ENCODE data around the gene STRN. TPM values are rescaled to one million over a fixed set of nuclear protein-coding genes. Genes with fewer than 3 reads are reported as not detected.
A peak's percentile ranks its signal among the peaks of the same experiment; 100 is the strongest.

The STRN gene
- total RNA-seq, 3 donors from 2014 or later: 36.1 to 45.7 (median 37.7) TPM

DNA sequence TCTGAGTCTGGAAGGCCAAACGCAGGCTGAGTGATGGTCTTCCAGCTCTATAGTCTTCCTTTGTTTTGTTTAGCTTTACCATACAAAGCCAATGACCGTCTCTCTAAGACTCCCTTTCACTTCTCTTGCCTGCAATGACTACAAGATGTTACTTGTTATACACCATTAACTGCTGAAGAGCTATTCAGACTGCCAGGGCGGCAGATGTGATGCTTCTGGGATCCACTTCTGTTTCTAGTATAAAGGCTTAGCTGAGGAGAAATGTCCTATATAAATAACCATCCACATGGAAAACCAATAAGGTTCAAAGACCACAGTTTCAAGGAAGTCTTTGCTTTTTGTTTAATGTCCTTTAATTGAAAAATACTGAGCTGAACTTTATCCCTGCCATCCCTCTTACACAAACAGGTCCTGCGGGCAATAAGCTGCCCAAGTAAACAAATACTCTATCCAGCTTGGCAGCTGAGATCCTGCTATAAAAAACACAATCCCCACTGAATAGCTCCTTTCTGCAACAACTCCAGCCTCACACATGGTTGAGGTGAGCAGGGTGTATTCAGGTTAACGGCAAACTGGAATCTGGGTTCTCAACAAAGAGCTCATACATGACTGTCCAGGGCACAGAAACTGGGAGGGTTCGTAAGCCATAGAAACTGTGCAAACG is 145.3 kb downstream of the STRN start:
- Histone ChIP-seq H3K36me3 (ENCODE audit: low read depth) (no peaks in the 10 kb centered on the region), H3K4me3 (no peak overlapping the region), H3K9me3 (no peaks in the 10 kb centered on the region), H3K4me1 (ENCODE audit: low read depth) (peaks cover 32% of the 10 kb centered on the region)
- peak in 1 of 3 donors; percentile 70 for DNase-seq
- ATAC-seq: peak; percentile 93
- TF ChIP-seq, protein P1, sequence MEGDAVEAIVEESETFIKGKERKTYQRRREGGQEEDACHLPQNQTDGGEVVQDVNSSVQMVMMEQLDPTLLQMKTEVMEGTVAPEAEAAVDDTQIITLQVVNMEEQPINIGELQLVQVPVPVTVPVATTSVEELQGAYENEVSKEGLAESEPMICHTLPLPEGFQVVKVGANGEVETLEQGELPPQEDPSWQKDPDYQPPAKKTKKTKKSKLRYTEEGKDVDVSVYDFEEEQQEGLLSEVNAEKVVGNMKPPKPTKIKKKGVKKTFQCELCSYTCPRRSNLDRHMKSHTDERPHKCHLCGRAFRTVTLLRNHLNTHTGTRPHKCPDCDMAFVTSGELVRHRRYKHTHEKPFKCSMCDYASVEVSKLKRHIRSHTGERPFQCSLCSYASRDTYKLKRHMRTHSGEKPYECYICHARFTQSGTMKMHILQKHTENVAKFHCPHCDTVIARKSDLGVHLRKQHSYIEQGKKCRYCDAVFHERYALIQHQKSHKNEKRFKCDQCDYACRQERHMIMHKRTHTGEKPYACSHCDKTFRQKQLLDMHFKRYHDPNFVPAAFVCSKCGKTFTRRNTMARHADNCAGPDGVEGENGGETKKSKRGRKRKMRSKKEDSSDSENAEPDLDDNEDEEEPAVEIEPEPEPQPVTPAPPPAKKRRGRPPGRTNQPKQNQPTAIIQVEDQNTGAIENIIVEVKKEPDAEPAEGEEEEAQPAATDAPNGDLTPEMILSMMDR (IDR thresholded peaks at IDR 0.05): no peak
- intact Hi-C loops (cut with DNase I, micrococcal nuclease): no loop called here

DNA sequence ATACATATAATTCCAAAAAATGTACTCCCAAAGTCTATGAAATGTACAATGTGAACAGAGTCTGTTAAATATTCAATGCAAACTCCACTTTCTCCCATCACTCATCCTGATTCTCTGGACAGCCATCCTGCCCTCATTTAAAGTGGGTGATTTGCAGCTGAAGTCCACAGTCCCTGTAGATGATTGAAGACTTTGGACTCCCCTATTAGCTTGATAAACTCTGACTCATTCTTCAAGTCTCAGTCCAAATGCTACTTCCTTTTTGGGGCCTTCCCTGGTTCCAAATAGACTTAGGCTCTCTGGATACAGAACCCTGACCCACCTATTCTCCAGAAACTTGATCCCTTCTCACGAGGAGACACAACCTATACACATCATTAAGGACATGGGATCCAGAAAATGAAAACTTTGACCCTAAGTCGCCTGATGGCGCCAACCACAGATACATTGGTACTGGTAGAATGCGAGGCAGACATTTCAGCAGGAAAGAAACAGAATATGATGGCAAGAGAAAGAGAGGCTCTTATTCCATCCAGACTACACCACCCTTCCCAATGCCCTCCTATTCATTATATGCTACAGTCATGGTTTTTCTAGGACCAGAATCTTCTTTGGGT is 147.1 kb downstream of the STRN start:
- Histone ChIP-seq H3K4me1 (ENCODE audit: low read depth) (peaks cover 32% of the 10 kb centered on the region), H3K36me3 (ENCODE audit: low read depth) (no peaks in the 10 kb centered on the region), H3K4me3 (no peak overlapping the region), H3K9me3 (no peaks in the 10 kb centered on the region)
- DNase-seq (no peak), ATAC-seq (peak; percentile 51)
- intact Hi-C loops (cut with DNase I, micrococcal nuclease): no loop called here
- TF ChIP-seq, protein P1 (IDR thresholded peaks at IDR 0.05): no peak

DNA sequence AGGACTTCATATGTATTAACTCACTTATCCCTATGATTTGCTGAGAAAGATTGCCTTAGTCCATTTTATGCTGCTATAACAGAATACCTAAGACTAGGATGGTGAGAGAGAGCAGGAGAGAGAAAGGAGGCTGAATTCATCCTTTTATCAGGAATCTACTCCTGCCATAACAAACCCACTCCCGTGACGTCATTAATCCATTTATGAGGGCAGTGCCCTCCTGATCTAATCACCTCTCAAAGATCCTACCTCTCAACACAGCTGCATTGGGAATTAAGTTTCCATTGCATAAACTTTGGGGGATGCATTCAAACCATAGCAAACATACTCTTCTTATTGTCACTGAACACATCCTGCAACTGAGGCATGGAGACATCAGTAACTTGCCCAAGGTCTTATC is 147.8 kb downstream of the STRN start:
- intact Hi-C loops (cut with DNase I, micrococcal nuclease): no loop called here
- DNase-seq (no peak), ATAC-seq (no peak)
- Histone ChIP-seq H3K9me3 (no peaks in the 10 kb centered on the region), H3K4me1 (ENCODE audit: low read depth) (peaks cover 32% of the 10 kb centered on the region), H3K4me3 (no peak overlapping the region), H3K36me3 (ENCODE audit: low read depth) (no peaks in the 10 kb centered on the region)
- TF ChIP-seq, protein P1 (IDR thresholded peaks at IDR 0.05): no peak

DNA sequence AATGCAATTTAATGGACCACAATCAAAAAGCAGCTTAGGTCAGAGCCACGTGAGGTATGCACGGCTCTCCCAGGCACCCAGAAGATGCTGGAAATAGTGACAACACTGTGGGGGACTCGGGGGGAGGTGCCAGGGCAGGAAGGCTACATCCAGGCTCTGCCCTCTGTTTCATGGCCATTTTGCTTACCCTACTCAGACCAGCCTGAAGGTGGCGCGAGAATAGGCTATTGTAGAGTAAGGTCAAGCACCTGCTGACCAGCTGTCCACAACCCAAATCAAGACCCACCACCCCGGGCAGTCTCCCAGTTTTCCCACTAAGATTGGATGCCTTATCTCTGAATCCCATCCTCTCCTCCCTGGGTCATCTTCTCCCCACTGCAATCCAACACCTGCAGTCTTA is 154.1 kb downstream of the STRN start:
- DNase-seq (no peak), ATAC-seq (no peak)
- intact Hi-C loops (cut with DNase I, micrococcal nuclease): no loop called here
- H3K4me3 ChIP-seq: no peak overlapping the region
- H3K36me3 ChIP-seq (ENCODE audit: low read depth): no peaks in the 10 kb centered on the region
- H3K4me1 ChIP-seq (ENCODE audit: low read depth): peaks cover 4% of the 10 kb centered on the region
- TF ChIP-seq, protein P1 (IDR thresholded peaks at IDR 0.05): no peak
- H3K9me3 ChIP-seq: no peaks in the 10 kb centered on the region

DNA sequence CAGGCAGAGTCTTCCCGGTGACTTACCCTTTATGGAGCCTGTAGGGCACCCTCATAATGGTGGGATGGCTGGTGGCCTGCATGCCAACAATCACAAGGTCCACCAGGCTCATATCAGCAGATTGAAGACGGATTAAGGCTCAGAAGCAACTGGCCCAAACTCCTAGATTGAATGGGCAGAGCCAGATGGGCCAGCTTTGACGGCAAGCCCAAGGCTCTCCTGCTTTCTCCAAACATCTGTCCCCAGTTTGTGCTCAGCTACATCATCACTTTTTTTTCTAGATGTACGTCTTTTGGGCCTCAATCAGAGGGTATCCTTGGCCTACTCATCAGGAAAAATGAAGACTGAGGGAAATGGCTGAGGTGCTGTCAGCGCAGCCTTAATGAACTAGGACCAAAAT is 155.3 kb downstream of the STRN start:
- no peak for ATAC-seq
- intact Hi-C loops (cut with DNase I, micrococcal nuclease): no loop called here
- no peak overlapping the region for H3K4me3 ChIP-seq
- TF ChIP-seq, protein P1 (IDR thresholded peaks at IDR 0.05): no peak
- H3K36me3 ChIP-seq (ENCODE audit: low read depth): no peaks in the 10 kb centered on the region
- DNase-seq: no peak
- no peaks in the 10 kb centered on the region for H3K9me3 ChIP-seq
- peaks cover 4% of the 10 kb centered on the region for H3K4me1 ChIP-seq (ENCODE audit: low read depth)
